DOHH2 (cell line): ENCODE measurements around the gene MGLL.

Experiments used
- CTCF ChIP-seq: fragments of 200-600 bp; sonication (generic); IDR thresholded peaks from one replicate; pipeline ENCODE4 v1.5.1; 2014; ENCODE audit warnings: antibody characterized with exemption, mild to moderate bottlenecking, low read depth, low read length; ENCODE audit not compliant: poor library complexity, severe bottlenecking
- EZH2phosphoT487 ChIP-seq: fragments of 200-600 bp; sonication (generic); IDR thresholded peaks from 2 replicates; pipeline ENCODE4 v1.6.1; 2017; ENCODE audit warnings: borderline replicate concordance, mild to moderate bottlenecking, antibody characterized with exemption, low read length, moderate library complexity, mixed read lengths

GRCh38 chr3:127661600-127661999 is 160.7 kb downstream of the MGLL start:
- no peak for TF ChIP-seq CTCF
- TF ChIP-seq EZH2phosphoT487, result no peak
